ENCODE results near the gene SRPX. TPM values are rescaled to one million over a fixed set of nuclear protein-coding genes. Genes with fewer than 3 reads are reported as not detected.

SRPX gene
- total RNA-seq, 2 experiments from 2014 or later, result 0.47 to 1.2 TPM

DNA sequence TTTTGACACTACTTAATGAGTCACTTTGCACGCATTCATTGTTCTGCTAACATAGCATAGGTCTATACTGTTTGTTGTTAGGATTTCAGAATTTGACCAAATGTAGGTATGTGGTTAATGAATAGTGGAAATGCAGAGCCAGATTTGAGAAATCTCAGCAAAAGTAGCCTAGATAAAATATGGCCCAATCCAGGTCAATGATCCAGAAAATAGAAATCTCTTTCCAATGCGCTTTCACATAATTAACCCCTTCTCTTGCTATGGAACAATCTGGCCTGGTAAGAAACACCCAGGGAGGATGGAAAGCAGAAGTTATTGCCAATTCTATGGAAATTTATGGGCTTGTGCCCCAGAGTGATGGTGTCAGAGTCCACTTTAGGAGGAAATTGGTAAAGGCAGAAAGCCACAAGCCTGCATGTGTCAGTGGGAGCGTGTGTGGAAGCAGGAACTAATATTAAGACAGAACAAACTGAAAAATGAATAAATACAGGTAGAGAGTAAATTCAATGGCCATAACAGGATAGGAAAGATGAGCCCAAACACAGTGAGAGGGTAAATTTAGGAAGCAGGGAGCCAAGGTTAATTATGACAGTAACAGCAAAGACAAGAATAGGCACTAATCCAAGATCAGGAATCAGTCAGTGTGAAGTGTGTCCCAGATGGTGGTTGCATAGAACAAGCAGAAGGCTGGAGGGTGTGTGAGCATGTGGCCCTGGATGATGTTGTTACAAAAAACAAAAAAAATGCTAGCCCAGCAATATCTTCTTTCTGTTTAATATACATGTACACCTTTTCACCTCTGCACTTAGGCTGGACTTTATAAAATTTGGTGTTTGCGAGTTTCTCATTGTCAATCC is 111.4 kb downstream of the SRPX start:
- ATAC-seq (no peak), DNase-seq (no peak)
- Mint-ChIP-seq H3K4me1 (peaks cover 6% of the 10 kb centered on the region), H3K9me3 (ENCODE audit: low read depth) (no peaks in the 10 kb centered on the region), H3K27me3 (peaks cover 3% of the 10 kb centered on the region), H3K4me3 (no peak overlapping the region), H3K36me3 (no peaks in the 10 kb centered on the region), H3K27ac (no peak overlapping the region)
- CTCF ChIA-PET, result no interaction called here

DNA sequence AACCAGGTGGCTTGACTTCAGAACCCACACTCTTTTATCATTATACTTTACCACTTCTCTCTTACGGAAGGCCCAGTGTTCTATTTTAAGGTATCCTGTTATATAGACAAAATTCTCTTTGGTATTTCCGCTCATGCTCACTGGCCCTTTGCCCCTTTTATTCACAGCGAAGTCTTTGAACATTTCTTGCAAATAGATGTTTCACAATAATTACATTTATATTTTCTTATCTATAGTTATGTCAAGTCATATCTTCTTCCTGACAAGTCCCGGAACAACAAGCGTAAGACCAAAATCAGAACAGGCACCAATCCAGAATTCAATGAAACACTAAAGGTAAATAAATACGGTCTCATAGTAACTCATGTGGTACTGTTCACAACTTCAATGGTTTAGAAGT is 112.3 kb downstream of the SRPX start:
- CTCF ChIA-PET, result no interaction called here
- Mint-ChIP-seq H3K4me3 (no peak overlapping the region), H3K27me3 (peaks cover 3% of the 10 kb centered on the region), H3K36me3 (no peaks in the 10 kb centered on the region), H3K27ac (no peak overlapping the region), H3K4me1 (peaks cover 9% of the 10 kb centered on the region), H3K9me3 (ENCODE audit: low read depth) (no peaks in the 10 kb centered on the region)
- DNase-seq (no peak), ATAC-seq (no peak)

GRCh38 chrX:38106991-38107655 is 113.5 kb downstream of the SRPX start:
- H3K4me3 Mint-ChIP-seq, result no peak overlapping the region
- peaks cover 3% of the 10 kb centered on the region for H3K27me3 Mint-ChIP-seq
- CTCF ChIA-PET, result no interaction called here
- peaks cover 9% of the 10 kb centered on the region for H3K4me1 Mint-ChIP-seq
- DNase-seq, result no peak
- no peaks in the 10 kb centered on the region for H3K9me3 Mint-ChIP-seq (ENCODE audit: low read depth)
- H3K36me3 Mint-ChIP-seq, result no peaks in the 10 kb centered on the region
- no peak for ATAC-seq
- no peak overlapping the region for H3K27ac Mint-ChIP-seq

DNA sequence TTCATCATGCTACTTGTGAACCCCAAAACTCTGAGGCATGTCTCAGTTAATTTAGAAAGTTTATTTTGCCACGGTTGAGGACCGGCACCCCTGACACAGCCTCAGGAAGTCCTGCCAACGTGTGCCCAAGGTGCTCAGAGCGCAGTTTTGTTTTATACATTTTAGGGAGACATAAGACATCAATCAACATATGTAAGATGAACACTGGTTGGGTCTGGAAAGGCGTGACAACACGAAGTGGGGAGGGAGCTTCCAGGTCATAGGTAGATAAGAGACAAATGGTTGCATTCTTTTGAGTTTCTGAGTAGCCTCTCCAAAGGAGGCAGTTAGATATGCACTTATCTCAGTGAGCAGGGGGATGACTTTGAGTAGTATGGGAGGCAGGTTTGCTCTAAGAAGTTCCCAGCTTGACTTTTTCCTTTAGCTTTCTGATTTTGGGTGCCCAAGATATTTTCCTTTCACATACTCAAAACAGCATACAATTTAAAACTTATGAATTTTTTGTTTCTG is 115.4 kb downstream of the SRPX start:
- H3K4me3 Mint-ChIP-seq, result no peak overlapping the region
- DNase-seq (no peak), ATAC-seq (no peak)
- peaks cover 9% of the 10 kb centered on the region for H3K4me1 Mint-ChIP-seq
- CTCF ChIA-PET, result no interaction called here
- H3K27me3 Mint-ChIP-seq, result no peaks in the 10 kb centered on the region
- no peaks in the 10 kb centered on the region for H3K9me3 Mint-ChIP-seq (ENCODE audit: low read depth)
- no peaks in the 10 kb centered on the region for H3K36me3 Mint-ChIP-seq
- no peak overlapping the region for H3K27ac Mint-ChIP-seq

DNA sequence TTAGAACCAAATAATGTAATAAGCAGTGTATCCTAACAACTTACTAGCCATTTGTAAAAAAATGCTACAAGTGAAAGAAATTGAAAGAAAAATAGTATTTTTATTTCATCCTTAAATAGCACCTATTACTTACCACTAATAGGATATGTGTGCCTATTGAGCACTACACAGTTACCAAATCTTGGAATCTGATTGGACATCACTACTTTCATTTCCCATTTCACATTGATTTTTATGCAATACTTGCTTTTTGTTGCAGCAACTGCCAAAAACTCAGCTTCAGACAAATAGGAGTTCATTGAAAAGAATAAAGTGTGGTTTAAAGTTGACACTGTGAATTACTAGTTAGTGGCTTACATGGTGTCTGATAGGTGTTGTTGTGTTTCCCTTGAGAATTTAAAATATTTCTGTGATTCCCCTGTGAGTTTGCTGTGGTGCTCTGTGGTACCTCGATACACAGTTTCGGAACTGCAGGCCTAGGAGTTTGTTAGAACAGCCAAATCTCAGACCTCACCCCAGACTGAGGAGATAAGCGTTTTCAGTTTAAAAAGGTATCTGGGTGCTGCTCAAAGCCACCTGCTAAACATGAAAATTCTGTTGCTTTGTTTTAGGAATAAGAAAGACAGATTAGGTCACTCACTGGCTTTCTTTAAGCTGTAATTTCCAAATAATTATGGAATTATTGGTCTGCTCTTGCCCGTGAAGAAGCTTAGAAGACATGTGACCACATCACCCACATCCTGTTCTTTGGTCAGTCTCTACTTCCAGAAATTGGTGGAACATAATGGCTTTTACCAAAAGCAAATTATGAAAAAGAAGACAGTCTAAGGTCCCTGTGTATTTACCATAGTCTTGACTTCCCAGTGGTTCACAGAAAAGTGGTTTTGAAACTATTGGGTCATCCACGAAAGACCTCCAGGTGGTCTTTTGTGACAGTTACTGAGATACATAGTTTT is 116.5 kb downstream of the SRPX start:
- DNase-seq (no peak), ATAC-seq (no peak)
- no peaks in the 10 kb centered on the region for H3K27me3 Mint-ChIP-seq
- no peaks in the 10 kb centered on the region for H3K36me3 Mint-ChIP-seq
- no peaks in the 10 kb centered on the region for H3K9me3 Mint-ChIP-seq (ENCODE audit: low read depth)
- CTCF ChIA-PET, result no interaction called here
- no peak overlapping the region for H3K4me3 Mint-ChIP-seq
- H3K4me1 Mint-ChIP-seq, result peaks cover 9% of the 10 kb centered on the region
- H3K27ac Mint-ChIP-seq, result peak overlapping the region; percentile 57

DNA sequence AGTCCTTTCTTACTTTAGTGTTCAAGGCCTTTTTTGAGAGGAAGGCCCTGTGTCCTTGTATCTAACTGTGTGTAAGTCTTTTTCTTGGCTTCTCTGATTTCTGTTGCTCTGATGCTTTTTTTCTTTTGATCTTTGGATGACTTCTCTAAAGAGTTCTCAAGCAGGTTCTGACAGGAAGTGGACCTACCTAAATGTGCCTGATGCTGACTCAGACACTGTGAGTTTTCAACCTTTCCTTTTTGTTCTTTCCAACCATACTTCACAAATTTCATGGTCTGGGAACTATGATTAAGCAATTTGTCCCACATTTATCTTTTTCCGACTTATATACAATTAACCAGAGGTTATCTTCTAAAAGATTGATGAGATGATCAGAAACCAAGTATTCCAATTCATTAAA is 117.8 kb downstream of the SRPX start:
- H3K27ac Mint-ChIP-seq, result no peak overlapping the region
- CTCF ChIA-PET, result no interaction called here
- H3K4me3 Mint-ChIP-seq, result no peak overlapping the region
- ATAC-seq (no peak), DNase-seq (no peak)
- no peaks in the 10 kb centered on the region for H3K27me3 Mint-ChIP-seq
- no peaks in the 10 kb centered on the region for H3K9me3 Mint-ChIP-seq (ENCODE audit: low read depth)
- peaks cover 9% of the 10 kb centered on the region for H3K4me1 Mint-ChIP-seq
- H3K36me3 Mint-ChIP-seq, result no peaks in the 10 kb centered on the region

DNA sequence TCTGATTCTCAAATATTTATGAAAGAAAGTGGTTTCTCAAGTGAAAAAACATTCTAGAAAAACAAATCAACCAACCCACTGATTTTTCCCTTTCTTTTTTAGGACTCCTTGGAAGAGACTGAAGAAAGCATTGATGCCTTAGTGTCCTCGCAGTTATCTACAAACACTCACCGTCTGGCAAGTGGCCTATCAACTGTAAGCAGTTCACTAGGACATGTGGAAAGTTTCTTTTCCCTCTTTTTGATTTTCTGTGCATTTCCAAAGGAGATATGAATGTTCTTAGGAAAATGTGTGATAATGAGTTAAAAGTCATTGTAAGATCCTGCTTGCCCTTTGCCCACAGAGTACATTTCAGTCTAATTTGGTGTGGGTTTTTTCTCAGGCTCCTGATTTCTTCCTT is 118.4 kb downstream of the SRPX start:
- ATAC-seq, result no peak
- DNase-seq, result no peak
- Mint-ChIP-seq H3K9me3 (ENCODE audit: low read depth) (no peaks in the 10 kb centered on the region), H3K4me1 (peaks cover 9% of the 10 kb centered on the region), H3K4me3 (no peak overlapping the region), H3K27ac (no peak overlapping the region), H3K36me3 (no peaks in the 10 kb centered on the region), H3K27me3 (no peaks in the 10 kb centered on the region)
- CTCF ChIA-PET, result no interaction called here

DNA sequence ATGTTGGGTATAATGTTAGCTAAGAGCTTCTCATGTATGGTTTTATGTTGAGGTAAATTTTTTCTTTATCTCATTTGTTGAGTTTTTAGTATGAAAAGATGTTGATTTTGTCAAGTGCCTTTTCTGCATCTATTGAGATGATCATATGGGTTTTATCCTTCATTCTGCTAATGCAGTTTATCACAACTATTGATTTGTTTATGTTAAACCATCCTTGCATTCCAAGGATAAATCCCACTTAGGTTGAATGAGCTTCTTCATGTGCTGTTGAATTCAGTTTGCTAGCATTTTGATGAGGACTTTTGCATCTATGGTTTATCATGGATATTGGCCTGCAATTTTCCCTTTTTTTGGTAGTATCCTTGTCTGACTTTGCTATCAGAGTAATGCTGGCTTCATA is 121.0 kb downstream of the SRPX start:
- CTCF ChIA-PET, result interaction anchor here (1.1 kb wide), 1 partner anchor 9 kb away, joined by 3 read pairs; no protein-coding TSS in a partner anchor
- Mint-ChIP-seq H3K4me1 (peaks cover 10% of the 10 kb centered on the region), H3K4me3 (no peak overlapping the region), H3K27ac (no peak overlapping the region), H3K9me3 (ENCODE audit: low read depth) (no peaks in the 10 kb centered on the region), H3K36me3 (no peaks in the 10 kb centered on the region), H3K27me3 (no peaks in the 10 kb centered on the region)
- no peak for DNase-seq
- ATAC-seq, result no peak

Other genes starting within 250 kb of the SRPX start
- not detected for gene SYTL5, start 214.3 kb downstream of the SRPX start, total RNA-seq
- gene RPGR, start 106.6 kb upstream of the SRPX start, total RNA-seq, result 1 to 10 TPM; 4.2 to 6.1 TPM
- gene OTC, start 131.7 kb upstream of the SRPX start, total RNA-seq, result not detected

Measured in activated CD8-positive, alpha-beta memory T cell treated with anti-CD3 and anti-CD28 coated beads, Interleukin-2, amount 10 ng/mL, durations not matched to agents 7 days and 5 days (primary cell).